ENCODE results near the gene MYH11.
"Not testable (repeated sequence)": the region's sequence is repeated elsewhere in the genome, so short reads cannot be mapped to it uniquely, and the experiment has no call there.

MYH11 gene

GRCh38 chr16:15743657-15744056, 113.2 kb downstream of the MYH11 start:
- no peak for DNase-seq

DNA sequence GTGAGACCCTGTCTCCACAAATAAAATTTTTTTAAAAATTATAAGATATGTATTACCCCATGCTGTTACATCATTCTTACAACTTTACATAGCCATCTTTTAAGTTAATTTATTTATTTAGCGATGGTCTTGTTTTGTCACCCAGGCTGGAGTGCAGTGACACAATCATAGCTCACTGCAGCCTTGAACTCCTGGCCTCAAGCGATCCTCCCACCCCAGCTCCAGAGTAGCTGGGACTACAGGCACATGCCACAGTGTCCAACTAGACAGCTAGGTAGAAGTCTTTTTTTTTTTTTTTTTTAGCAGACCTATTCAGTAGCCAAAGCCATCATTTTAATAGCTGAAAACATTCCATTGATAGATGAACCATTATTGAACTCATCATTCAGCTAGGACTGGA, 114.1 kb downstream of the MYH11 start:
- no peak for DNase-seq

GRCh38 chr16:15741207-15741871, 115.5 kb downstream of the MYH11 start:
- no peak for DNase-seq

- no peak for DNase-seq
Observed at GRCh38 chr16:15739950-15740349, 116.9 kb downstream of the MYH11 start.

- no peak for DNase-seq
Observed at GRCh38 chr16:15739464-15739863, 117.4 kb downstream of the MYH11 start.

DNA sequence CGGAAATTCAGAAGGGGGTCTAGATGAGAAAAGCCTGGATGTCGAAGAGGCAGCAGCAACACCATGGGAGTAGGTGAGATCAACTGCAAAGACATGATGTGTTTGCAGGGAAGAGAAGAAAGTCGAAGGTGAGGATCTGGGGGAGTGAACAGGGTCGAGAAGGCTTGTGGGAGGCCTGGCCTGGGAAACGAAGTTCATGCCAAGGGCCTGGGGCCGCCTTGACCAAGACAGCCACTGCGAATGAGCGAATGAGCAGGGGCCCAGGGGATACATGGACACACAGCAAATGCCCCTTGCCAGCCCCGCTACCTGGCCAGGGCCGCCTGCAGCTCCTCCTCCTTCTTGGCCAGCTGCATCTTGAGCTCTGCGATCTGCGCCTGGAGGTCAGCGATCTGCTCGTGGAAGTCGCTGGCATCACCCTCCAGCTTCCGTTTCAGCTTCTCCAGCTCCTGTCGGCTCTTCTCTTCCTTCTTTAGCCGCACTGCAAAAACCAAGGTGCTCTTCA, 119.6 kb downstream of the MYH11 start:
- DNase-seq = no peak

DNA sequence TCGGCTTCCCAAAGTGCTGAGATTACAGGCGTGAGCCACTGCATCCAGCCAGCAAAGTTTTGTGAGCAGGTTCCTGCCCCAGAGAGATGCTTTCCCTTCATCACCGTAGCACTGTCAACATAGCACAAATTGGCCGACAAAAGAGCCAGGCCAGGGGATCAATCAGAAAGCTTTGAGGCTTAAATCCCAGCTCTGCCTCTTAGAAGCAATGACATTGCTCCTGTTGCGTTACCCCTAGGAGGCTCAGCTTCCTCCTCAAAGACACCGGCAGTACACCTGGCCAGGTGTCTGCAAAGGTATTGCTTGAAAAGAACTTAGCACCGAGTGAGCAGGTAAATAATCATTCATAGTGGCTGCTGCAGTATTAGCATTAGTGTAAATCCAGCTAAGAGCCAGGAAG, 120.3 kb downstream of the MYH11 start:
- DNase-seq = no peak

DNA sequence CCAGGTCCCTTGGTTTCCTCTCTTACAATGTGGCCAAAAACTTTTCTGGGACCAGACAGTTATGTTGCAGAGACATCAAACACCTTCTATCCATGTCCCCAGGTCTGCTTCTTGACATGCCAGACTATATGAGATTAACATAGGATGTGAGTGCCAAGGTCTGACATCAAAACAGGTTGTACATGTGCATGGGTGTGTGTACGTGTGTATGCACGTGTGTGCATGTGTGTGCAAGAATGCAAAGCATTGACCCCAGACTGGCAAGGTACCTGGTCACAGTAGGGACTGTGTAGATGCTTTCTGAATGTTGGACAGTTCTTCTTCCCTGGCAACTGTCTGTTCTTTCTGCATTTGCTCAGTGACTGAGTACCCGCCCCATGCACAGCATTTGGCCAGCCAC, 121.2 kb downstream of the MYH11 start:
- DNase-seq = no peak

- no peak for DNase-seq
Observed at GRCh38 chr16:15732416-15732815, 124.4 kb downstream of the MYH11 start.

GRCh38 chr16:15729152-15729551, 127.7 kb downstream of the MYH11 start:
- DNase-seq = no peak

GRCh38 chr16:15727697-15728096, 129.1 kb downstream of the MYH11 start:
- DNase-seq = not testable (repeated sequence)

- DNase-seq = no peak
Observed at GRCh38 chr16:15726715-15727114, 130.1 kb downstream of the MYH11 start.

- no peak for DNase-seq
Observed at GRCh38 chr16:15725641-15726240, 131.1 kb downstream of the MYH11 start.

DNA sequence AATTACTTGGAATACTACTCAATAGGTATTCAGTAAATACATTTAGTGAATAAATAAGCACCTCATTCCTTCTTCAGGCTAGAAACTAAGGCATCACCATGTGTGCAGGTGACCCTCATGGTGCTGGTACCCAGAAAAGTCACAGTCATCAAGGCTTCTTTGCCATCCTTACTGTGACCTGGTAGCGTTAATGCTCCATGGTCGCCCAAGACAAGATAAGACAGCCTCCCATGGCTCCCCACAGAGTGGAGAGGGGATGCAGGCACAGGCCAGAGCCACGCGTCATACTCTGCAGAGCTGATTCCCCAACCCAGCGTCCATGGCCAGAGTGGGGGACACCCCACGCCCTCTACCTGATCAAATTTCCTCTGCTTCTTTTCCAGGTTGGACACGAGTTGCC, 133.0 kb downstream of the MYH11 start:
- no peak for DNase-seq

DNA sequence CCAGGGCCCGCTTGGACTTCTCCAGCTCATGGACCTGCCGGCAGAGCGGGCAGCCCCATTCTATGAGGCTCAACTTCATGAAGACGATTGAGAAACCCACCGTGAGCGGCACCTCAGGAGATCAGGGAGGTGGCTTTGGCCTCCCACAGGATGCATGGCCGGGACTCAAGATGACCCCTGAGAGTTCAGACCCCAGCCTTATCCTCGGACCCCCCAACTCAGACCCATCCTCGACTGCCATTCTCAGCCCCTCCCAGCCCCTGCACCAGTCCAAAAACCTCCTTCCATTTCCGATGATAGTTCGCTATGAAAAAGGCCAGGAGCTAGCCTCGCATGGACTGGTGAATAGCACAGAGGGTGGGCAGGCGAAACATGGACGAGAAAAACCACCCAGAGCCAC, 135.8 kb downstream of the MYH11 start:
- DNase-seq = no peak

- no peak for DNase-seq
Observed at GRCh38 chr16:15716694-15717447, 140.0 kb downstream of the MYH11 start.

- DNase-seq = no peak
Observed at GRCh38 chr16:15715221-15715620, 141.6 kb downstream of the MYH11 start.

DNA sequence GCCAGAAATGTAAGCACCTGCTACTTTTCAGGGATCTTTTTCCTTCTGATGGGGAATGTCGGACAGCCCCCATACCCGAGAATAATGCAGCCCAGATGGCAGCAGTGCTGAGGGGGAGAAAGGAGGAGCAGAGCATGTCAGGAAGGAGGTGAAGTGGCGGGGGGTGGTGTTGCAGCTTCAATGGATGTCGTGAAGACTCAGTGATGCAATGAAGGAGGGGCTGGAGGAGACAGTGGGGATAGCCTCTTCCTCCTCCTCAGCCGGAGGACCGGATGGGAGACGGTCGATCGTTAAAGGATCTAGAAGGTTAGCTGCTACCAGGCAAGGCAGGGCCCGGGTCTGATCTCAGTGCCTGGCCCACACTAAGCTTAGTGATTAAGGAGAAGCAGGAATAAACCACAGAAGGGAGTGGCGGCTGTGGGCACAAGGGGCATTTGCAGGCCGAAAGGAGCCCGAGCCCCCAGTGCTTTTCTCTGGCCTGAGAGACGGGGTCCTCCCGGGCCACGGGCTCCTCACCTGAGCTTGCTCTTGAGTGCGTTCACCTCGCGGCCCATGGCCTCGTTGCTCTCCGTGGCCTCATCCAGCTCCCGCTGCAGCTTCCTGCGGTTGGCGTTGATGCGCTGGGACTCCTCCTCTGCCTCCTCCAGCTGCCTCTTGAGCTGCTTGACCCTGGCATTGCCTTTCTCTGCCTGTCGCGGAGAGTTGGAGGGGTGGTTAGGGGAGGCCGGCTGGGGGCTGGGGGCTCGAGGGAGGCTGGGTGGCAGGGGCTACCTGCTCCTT, 142.2 kb downstream of the MYH11 start:
- no peak for DNase-seq

DNA sequence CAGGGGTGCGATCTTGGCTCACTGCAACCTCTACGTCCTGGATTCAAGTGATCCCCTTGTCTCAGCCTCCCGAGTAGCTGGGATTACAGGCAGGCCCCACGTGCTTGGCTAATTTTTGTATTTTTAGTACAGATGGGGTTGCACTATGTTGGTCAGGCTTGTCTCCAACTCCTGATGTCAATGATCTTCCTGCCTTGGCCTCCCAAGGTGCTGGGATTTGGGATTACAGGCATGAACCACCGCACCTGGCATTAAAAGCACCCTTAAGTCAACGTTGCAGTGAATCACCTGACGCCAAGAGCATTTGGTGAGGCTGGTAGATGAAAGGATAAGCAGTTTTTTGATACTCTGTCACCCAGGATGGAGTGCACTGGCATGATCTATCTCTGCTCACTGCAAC, 147.8 kb downstream of the MYH11 start:
- no peak for DNase-seq

- no peak for DNase-seq
Observed at GRCh38 chr16:15708096-15708495, 148.7 kb downstream of the MYH11 start.

- DNase-seq = no peak
Observed at GRCh38 chr16:15707332-15707731, 149.5 kb downstream of the MYH11 start.

GRCh38 chr16:15705064-15705565, 151.7 kb downstream of the MYH11 start:
- DNase-seq = no peak

GRCh38 chr16:15704545-15704987, 152.3 kb downstream of the MYH11 start:
- peak; percentile 39 for DNase-seq

Data from NCI-H345 (cell line).